ENCODE data around the gene GID8. TPM values are rescaled to one million over a fixed set of nuclear protein-coding genes. Genes with fewer than 3 reads are reported as not detected.
"Not testable (repeated sequence)": the region's sequence is repeated elsewhere in the genome, so short reads cannot be mapped to it uniquely, and the experiment has no call there.

GID8 gene
- polyA plus RNA-seq, 5 donors = 42.1 to 52.1 (median 45.8) TPM

GRCh38 chr20:62918831-62919230 is 19.1 kb upstream of the GID8 start:
- DNase-seq = no peak

GRCh38 chr20:62920039-62920645 is 17.8 kb upstream of the GID8 start:
- no peak for DNase-seq

- no peak for DNase-seq
Observed at GRCh38 chr20:62921119-62921687, 16.7 kb upstream of the GID8 start.

- no peak for DNase-seq
Observed at GRCh38 chr20:62922451-62922921, 15.5 kb upstream of the GID8 start.

- DNase-seq = not testable (repeated sequence)
Observed at GRCh38 chr20:62923059-62923668, 14.8 kb upstream of the GID8 start.

- no peak for DNase-seq
Observed at GRCh38 chr20:62923669-62924441, 14.1 kb upstream of the GID8 start.

- no peak for DNase-seq
Observed at GRCh38 chr20:62924442-62925075, 13.4 kb upstream of the GID8 start.

- no peak for DNase-seq
Observed at GRCh38 chr20:62925076-62925419, 12.9 kb upstream of the GID8 start.

- DNase-seq = peak in 1 of 2 donors; percentile 31
Observed at GRCh38 chr20:62925420-62926228, 12.3 kb upstream of the GID8 start.

- peak; percentile 87 for DNase-seq
Observed at GRCh38 chr20:62926229-62927127, 11.5 kb upstream of the GID8 start, which contains the start of gene DIDO1. DIDO1 (minus strand) TSS chr20:62926505.

- DNase-seq = no peak
Observed at GRCh38 chr20:62927128-62927705, 10.7 kb upstream of the GID8 start.

GRCh38 chr20:62928246-62928939 is 9.6 kb upstream of the GID8 start:
- no peak for DNase-seq

- DNase-seq = peak in 1 of 2 donors; percentile 29
Observed at GRCh38 chr20:62929051-62929538, 8.9 kb upstream of the GID8 start.

GRCh38 chr20:62931464-62931863 is 6.5 kb upstream of the GID8 start:
- no peak for DNase-seq

- DNase-seq = no peak
Observed at GRCh38 chr20:62933966-62934365, 4.0 kb upstream of the GID8 start.

- no peak for DNase-seq
Observed at GRCh38 chr20:62935204-62935967, 2.6 kb upstream of the GID8 start.

- no peak for DNase-seq
Observed at GRCh38 chr20:62935968-62936585, 1.9 kb upstream of the GID8 start.
